HepG2 (cell line): Measurements from ENCODE around the gene CRLF2. TPM values are rescaled to one million over a fixed set of nuclear protein-coding genes. Genes with fewer than 3 reads are reported as not detected.

Source experiments
- ATAC-seq: fragments of 200-7000 bp; cut with Tn5 transposase; 3 replicates; pipeline ENCODE4 v1.9.1; 2020; ENCODE audit warnings: mild to moderate bottlenecking, moderate library complexity
- BruUV-seq: library from RNA; stranded (reverse); fragments of 400-500 nt; replicated peaks from 2 replicates; lab custom pipeline; 2021; lab: Mats Ljungman, UMichigan
- CTCF ChIA-PET: fragments of 300-600 bp; formaldehyde crosslinking; extraction: SDS; loops from one replicate; lab custom pipeline; 2021; ENCODE audit warnings: low total read pairs, inconsistent platforms, low intra/inter-chr PET ratio; lab: Yijun Ruan, JAX
- POLR2A ChIA-PET: fragments of 350-600 bp; sonication (Branson Sonifier 250); formaldehyde crosslinking; loops from one replicate; lab custom pipeline; 2020; ENCODE audit warnings: antibody characterized with exemption, inconsistent platforms; lab: Yijun Ruan, JAX
- DNase-seq: peaks from one replicate; pipeline ENCODE4 v3.0.0-alpha.2; 2015; ENCODE audit warnings: low spot score
- FAIRE-seq: peaks from 3 replicates; lab custom pipeline; 2011; peaks lifted over from hg19 to GRCh38; lab: Jason Lieb, UNC
- H2AFZ ChIP-seq: one replicate; pipeline ENCODE4 v1.6.1; 2011; ENCODE audit warnings: low read length, inconsistent platforms
- H3K27ac ChIP-seq: fragments of 300-600 bp; 3 replicates; pipeline ENCODE4 v1.8.0; 2011; ENCODE audit warnings: mixed run types, mild to moderate bottlenecking, mixed read lengths, low read length, inconsistent platforms; ENCODE audit not compliant: insufficient read depth; ENCODE audit errors: extremely low read length
- H3K27me3 ChIP-seq, 2 experiments: fragments of 200-600 bp in 1 of 2; 2 replicates in 1 of 2; 3 replicates in 1 of 2; pipeline versions ENCODE4 v1.6.0 to v1.8.0; 2011; ENCODE audit warnings: low read length in 2 of 2, mild to moderate bottlenecking in 2 of 2, moderate library complexity in 2 of 2, inconsistent platforms in 1 of 2; ENCODE audit not compliant: insufficient read depth in 2 of 2, control insufficient read depth in 1 of 2
- H3K36me3 ChIP-seq, 2 experiments: fragments of 200-600 bp in 1 of 2; replicated peaks in 1 of 2; 2 replicates in 1 of 2; 3 replicates in 1 of 2; pipeline versions ENCODE4 v1.5.1 to v1.8.0; 2011; ENCODE audit warnings: low read length in 2 of 2, inconsistent platforms in 1 of 2; ENCODE audit not compliant: insufficient read depth in 2 of 2, control insufficient read depth in 1 of 2
- H3K4me1 ChIP-seq: 2 replicates; pipeline ENCODE4 v1.5.1; 2012; ENCODE audit warnings: low read length, inconsistent platforms; ENCODE audit not compliant: insufficient read depth
- H3K4me2 ChIP-seq: 2 replicates; pipeline ENCODE4 v1.6.0; 2011; ENCODE audit warnings: low read depth, low read length, inconsistent platforms
- H3K4me3 ChIP-seq, 3 experiments: fragments of 200-600 bp in 1 of 3; sonication (generic), shearing (Covaris generic) in 1 of 3; replicated peaks in 1 of 3; 2 replicates each; pipeline ENCODE4 v1.5.1; 2011 to 2016; ENCODE audit warnings: low read length in 3 of 3, inconsistent platforms in 2 of 3, low read depth in 2 of 3, mild to moderate bottlenecking in 2 of 3, control low read depth in 1 of 3, mixed read lengths in 1 of 3; ENCODE audit not compliant: insufficient read depth in 1 of 3
- H3K79me2 ChIP-seq: one replicate; pipeline ENCODE4 v1.6.1; 2011; ENCODE audit warnings: low read length, inconsistent platforms; ENCODE audit not compliant: insufficient read depth
- H3K9ac ChIP-seq: 2 replicates; pipeline ENCODE4 v1.6.0; 2011; ENCODE audit warnings: mild to moderate bottlenecking, low read depth, low read length, inconsistent platforms; ENCODE audit not compliant: insufficient read depth
- H3K9me3 ChIP-seq: 2 replicates; pipeline ENCODE4 v1.5.1; 2012; ENCODE audit warnings: mild to moderate bottlenecking, low read length
- H4K20me1 ChIP-seq: 2 replicates; pipeline ENCODE4 v1.6.0; 2011; ENCODE audit warnings: inconsistent platforms, mild to moderate bottlenecking, low read length, moderate library complexity; ENCODE audit not compliant: insufficient read depth
- BHLHE40 ChIP-seq: IDR thresholded peaks from 2 replicates; pipeline ENCODE4 v1.6.1; 2011; ENCODE audit warnings: low read length, improper control_type of control experiment
- CEBPB ChIP-seq: IDR thresholded peaks from 2 replicates; pipeline ENCODE4 v1.6.1; 2011; ENCODE audit warnings: low read depth, low read length, improper control_type of control experiment, borderline replicate concordance
- FOSL2 ChIP-seq: sonication (generic); formaldehyde crosslinking; IDR thresholded peaks from 2 replicates; pipeline ENCODE4 v1.4.0; 2020; ENCODE audit warnings: missing genetic modification reagents
- SNAPC5 ChIP-seq: sonication (generic); formaldehyde crosslinking; IDR thresholded peaks from 2 replicates; pipeline ENCODE4 v1.8.1; 2023; ENCODE audit warnings: mild to moderate bottlenecking, missing genetic modification reagents, borderline replicate concordance
- ZNF143 ChIP-seq: sonication (generic); formaldehyde crosslinking; IDR thresholded peaks from 2 replicates; pipeline ENCODE4 v1.4.0; 2020; ENCODE audit warnings: missing genetic modification reagents
- ZNF280D ChIP-seq: sonication (generic); formaldehyde crosslinking; IDR thresholded peaks from 2 replicates; pipeline ENCODE4 v1.5.1; 2020; ENCODE audit warnings: mild to moderate bottlenecking, missing genetic modification reagents
- ZNF331 ChIP-seq: sonication (generic); formaldehyde crosslinking; IDR thresholded peaks from 2 replicates; pipeline ENCODE4 v1.4.0; 2020; ENCODE audit warnings: missing genetic modification reagents
- WGBS: methylation state at CpG from one replicate; pipeline ENCODE4 v1.1.6; 2017; ENCODE audit warnings: low lambda C conversion rate; 5-methylcytosine and 5-hydroxymethylcytosine counted together
- in situ Hi-C: cut with HindIII; loops from 2 replicates; pipeline ENCODE4 v1.10.0; 2017; ENCODE audit warnings: low pct_unique_long_range_greater_than_20kb; ENCODE audit not compliant: extremely low pct_ligation_motif_present
- intact Hi-C: fragments of 100-400 bp; cut with micrococcal nuclease; formaldehyde crosslinking; loops from one replicate; pipeline ENCODE4 v1.10.0; 2022; ENCODE audit not compliant: unreplicated experiment
- polyA plus RNA-seq, 8 experiments: library from polyadenylated mRNA; depleted of rRNA in 3 of 8; stranded (reverse) in 7 of 8; unstranded in 1 of 8; fragments of >200 nt; fragmentation: Illumina TruSeq in 4 of 8; extraction: Trizol in 4 of 8; gene quantifications; 2 replicates each; pipeline versions ENCODE4 v1.2.1 to v1.2.3, GENCODE V29; 2011 to 2016; ENCODE audit warnings: low read depth in 4 of 8, missing spikeins in 1 of 8, mixed read lengths in 1 of 8; ENCODE audit not compliant: insufficient read depth in 1 of 8
- total RNA-seq, 5 experiments: library from RNA; depleted of rRNA; stranded (reverse); fragments of >200 nt; fragmentation: Illumina TruSeq; extraction: Trizol; gene quantifications; 2 replicates each; pipeline ENCODE4 v1.2.3, GENCODE V29; 2016; ENCODE audit warnings: low read depth in 1 of 5

The CRLF2 gene
- total and polyA plus RNA-seq, 2 of the 13 experiments (the other 11 are each of a cell fraction or from before 2014, with no cell fraction given), result not detected

DNA sequence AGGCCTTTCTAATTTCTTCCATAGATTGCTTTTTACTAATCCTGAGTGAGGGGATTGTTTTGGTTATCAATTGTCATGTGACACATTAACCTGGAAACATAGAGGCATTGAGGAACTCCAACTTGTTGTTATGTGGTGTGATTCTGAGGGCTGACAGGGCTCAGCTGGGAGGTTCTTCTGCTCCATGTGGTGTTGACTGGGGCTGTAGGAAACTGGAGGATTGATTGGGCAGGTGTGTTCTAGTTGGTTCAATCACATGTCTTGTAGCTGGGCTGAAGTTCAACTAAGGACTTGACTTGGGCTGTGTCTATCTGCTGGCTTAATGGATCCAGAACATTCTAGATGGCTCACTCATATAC, 10.8 kb upstream of the CRLF2 start:
- H3K27ac ChIP-seq, result no peak overlapping the region
- BruUV-seq, result no TSS peak
- no peaks in the 10 kb centered on the region for H4K20me1 ChIP-seq
- H3K36me3 ChIP-seq, result no peaks in the 10 kb centered on the region
- intact Hi-C loops, result no loop called here
- DNase-seq (no peak), FAIRE-seq (no peak), ATAC-seq (no peak)
- no peak for TF ChIP-seq ZNF143 (CRISPR knock-in tag)
- TF ChIP-seq ZNF331, result peak; percentile 99
- no peak for TF ChIP-seq SNAPC5 (CRISPR knock-in tag)
- no peaks in the 10 kb centered on the region for H3K4me1 ChIP-seq
- ChIA-PET POLR2A (no interaction called here), CTCF (no interaction called here)
- no peak overlapping the region for H3K9ac ChIP-seq
- H3K4me3 ChIP-seq, result no peak overlapping the region
- in situ Hi-C loops, result no loop called here
- H3K4me2 ChIP-seq, result no peak overlapping the region
- H2AFZ ChIP-seq, result no peak overlapping the region
- H3K9me3 ChIP-seq, result peaks cover 15% of the 10 kb centered on the region; the same call in 1 of the 2 replicates
- H3K27me3 ChIP-seq, result no peaks in the 10 kb centered on the region
- H3K79me2 ChIP-seq, result no peaks in the 10 kb centered on the region

- no peak overlapping the region for H2AFZ ChIP-seq
Observed at GRCh38 chrX:1222531-1223241, 10.2 kb upstream of the CRLF2 start.

More at GRCh38 chrX:1222531-1223241, 10.2 kb upstream of the CRLF2 start:
- Histone ChIP-seq H3K79me2 (no peaks in the 10 kb centered on the region), H3K27me3 (no peaks in the 10 kb centered on the region), H3K4me3 (no peak overlapping the region), H3K4me1 (no peaks in the 10 kb centered on the region), H3K4me2 (no peak overlapping the region), H3K27ac (no peak overlapping the region), H3K36me3 (no peaks in the 10 kb centered on the region), H3K9me3 (peaks cover 15% of the 10 kb centered on the region; the same call in 1 of the 2 replicates), H4K20me1 (no peaks in the 10 kb centered on the region), H3K9ac (no peak overlapping the region)
- peak; percentile 67 for TF ChIP-seq FOSL2 (CRISPR knock-in tag)
- TF ChIP-seq CEBPB, result peak; percentile 33; the same call in 1 of the 2 replicates
- no peak for TF ChIP-seq ZNF280D (CRISPR knock-in tag)
- peak; percentile 20; the same call in 1 of the 2 replicates for TF ChIP-seq BHLHE40
- ChIA-PET POLR2A (no interaction called here), CTCF (no interaction called here)
- DNase-seq, result peak; percentile 25
- 8% methylated on average over 17 of the region's 17 CpGs for WGBS
- no peak for ATAC-seq
- in situ Hi-C loops, result no loop called here
- no TSS peak for BruUV-seq
- intact Hi-C loops, result no loop called here
- no peak for FAIRE-seq
